ENCODE measurements around the gene TCEA2. TPM values are rescaled to one million over a fixed set of nuclear protein-coding genes. Genes with fewer than 3 reads are reported as not detected.

TCEA2 gene
- total RNA-seq, 3 donors from 2014 or later = 10.5 to 17.3 (median 11.5) TPM

GRCh38 chr20:64103871-64104666 is 41.1 kb downstream of the TCEA2 start:
- ATAC-seq = no peak
- Mint-ChIP-seq H3K36me3 (ENCODE audit: insufficient read depth) (no peaks in the 10 kb centered on the region), H3K4me3 (no peak overlapping the region), H3K4me1 (ENCODE audit: low read depth) (peaks cover 22% of the 10 kb centered on the region), H3K27me3 (ENCODE audit: low read depth) (peaks cover 23% of the 10 kb centered on the region), H3K9me3 (no peaks in the 10 kb centered on the region)
- DNase-seq = peak; percentile 3

DNA sequence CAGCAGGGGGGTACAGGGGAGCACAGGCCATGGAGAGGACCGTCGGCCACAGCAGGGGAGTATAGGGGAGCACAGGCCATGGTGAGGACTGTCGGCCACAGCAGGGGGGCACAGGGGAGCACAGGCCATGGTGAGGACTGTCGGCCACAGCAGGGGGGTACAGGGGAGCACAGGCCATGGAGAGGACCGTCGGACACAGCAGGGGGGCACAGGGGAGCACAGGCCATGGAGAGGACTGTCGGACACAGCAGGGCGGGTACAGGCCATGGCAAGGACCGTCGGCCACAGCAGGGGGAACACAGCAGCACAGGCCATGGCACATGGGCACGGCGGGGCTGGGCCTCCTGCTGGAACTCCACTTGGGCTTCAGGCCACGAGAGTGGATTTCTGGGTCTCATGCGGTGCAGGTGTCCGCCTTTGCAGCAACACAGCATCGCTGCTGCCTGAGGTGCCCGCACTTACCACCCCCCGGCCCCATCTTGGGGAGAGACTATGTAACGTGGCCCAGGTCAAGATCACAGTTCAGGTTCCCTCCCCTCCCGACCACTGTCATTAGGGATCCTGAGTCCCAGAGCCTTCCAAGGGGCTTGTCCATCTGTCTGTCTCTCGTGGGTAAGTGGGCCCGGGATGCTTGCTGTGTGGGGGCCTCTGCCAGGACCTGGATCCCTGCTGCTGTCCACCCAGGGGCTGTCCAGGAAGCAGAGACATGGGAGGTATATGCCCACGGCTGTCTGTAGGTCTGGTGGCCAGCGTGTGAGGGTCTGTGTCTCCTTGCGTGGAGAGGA is 41.9 kb downstream of the TCEA2 start:
- Mint-ChIP-seq H3K27me3 (ENCODE audit: low read depth) (peaks cover 23% of the 10 kb centered on the region), H3K9me3 (no peaks in the 10 kb centered on the region), H3K4me3 (no peak overlapping the region), H3K36me3 (ENCODE audit: insufficient read depth) (no peaks in the 10 kb centered on the region), H3K4me1 (ENCODE audit: low read depth) (peaks cover 22% of the 10 kb centered on the region)
- ATAC-seq (no peak), DNase-seq (peak; percentile 3)

- H3K27me3 Mint-ChIP-seq (ENCODE audit: low read depth) = peaks cover 22% of the 10 kb centered on the region
- DNase-seq (peak; percentile 1), ATAC-seq (no peak)
These were observed 42.9 kb downstream of the TCEA2 start for GRCh38 chr20:64105846-64106434.

GRCh38 chr20:64106435-64106961 is 43.5 kb downstream of the TCEA2 start:
- Mint-ChIP-seq H3K9me3 (no peaks in the 10 kb centered on the region), H3K36me3 (ENCODE audit: insufficient read depth) (no peaks in the 10 kb centered on the region), H3K4me3 (no peak overlapping the region), H3K27me3 (ENCODE audit: low read depth) (peaks cover 16% of the 10 kb centered on the region), H3K4me1 (ENCODE audit: low read depth) (peaks cover 11% of the 10 kb centered on the region)
- peak; percentile 2 for DNase-seq
- no peak for ATAC-seq

More at GRCh38 chr20:64105846-64106434, 42.9 kb downstream of the TCEA2 start:
- H3K36me3 Mint-ChIP-seq (ENCODE audit: insufficient read depth) = no peaks in the 10 kb centered on the region
- H3K4me1 Mint-ChIP-seq (ENCODE audit: low read depth) = peaks cover 15% of the 10 kb centered on the region
- H3K4me3 Mint-ChIP-seq = no peak overlapping the region
- no peaks in the 10 kb centered on the region for H3K9me3 Mint-ChIP-seq

DNA sequence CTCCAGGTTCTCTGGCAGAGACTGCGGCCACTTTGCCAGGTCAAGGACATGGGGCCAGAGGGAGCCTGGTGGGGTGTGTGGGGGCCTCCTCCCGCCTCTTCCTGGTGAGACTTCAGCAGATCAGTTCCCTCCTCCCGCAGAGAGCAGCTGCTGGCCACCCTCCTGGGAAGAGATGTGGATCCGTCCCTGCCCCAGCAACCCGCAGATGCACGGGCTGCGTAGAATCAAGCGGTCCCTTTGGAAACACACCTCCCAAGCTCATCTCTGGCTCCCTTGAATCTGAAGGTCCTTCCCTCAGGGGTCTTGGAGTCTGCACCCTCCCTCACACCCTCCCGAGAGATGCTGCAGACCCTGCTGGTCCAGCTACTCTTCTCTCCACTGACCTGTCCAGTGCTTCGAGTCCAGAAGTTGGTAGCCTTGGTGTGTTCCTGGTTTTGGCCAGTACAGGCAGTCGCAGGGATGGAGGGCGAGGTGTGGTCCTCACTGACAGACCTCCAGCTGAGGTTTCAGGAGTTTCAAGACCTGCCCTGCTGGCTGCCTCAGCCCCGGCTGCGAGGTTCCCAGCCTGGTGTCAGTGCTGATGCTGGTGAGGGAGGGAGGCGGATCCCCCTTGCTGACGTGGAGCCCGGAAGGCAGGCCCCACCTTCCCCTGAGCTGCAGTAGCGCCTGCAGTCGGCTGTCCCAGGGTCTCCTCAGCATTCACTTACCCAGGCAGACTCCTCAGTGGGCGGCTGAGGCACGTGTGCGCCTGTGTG is 44.2 kb downstream of the TCEA2 start, which contains the start of gene NPBWR2:
Gene NPBWR2 (minus strand): TSS at position 585 of the 755 bp plus-strand sequence. CDS start 734 bp downstream, outside the sequence.
- ATAC-seq (peak; percentile 54 to 69), DNase-seq (peak; percentile 16)
- H3K9me3 Mint-ChIP-seq = no peaks in the 10 kb centered on the region
- H3K27me3 Mint-ChIP-seq (ENCODE audit: low read depth) = peaks cover 15% of the 10 kb centered on the region
- H3K4me1 Mint-ChIP-seq (ENCODE audit: low read depth) = peaks cover 10% of the 10 kb centered on the region
- no peak within 1 kb of the TSS for H3K4me3 Mint-ChIP-seq
- no peaks in the 10 kb centered on the region for H3K36me3 Mint-ChIP-seq (ENCODE audit: insufficient read depth)

GRCh38 chr20:64107736-64108457 is 44.9 kb downstream of the TCEA2 start:
- H3K4me3 Mint-ChIP-seq = no peak overlapping the region
- H3K4me1 Mint-ChIP-seq (ENCODE audit: low read depth) = peaks cover 7% of the 10 kb centered on the region
- H3K27me3 Mint-ChIP-seq (ENCODE audit: low read depth) = peaks cover 12% of the 10 kb centered on the region
- H3K9me3 Mint-ChIP-seq = no peaks in the 10 kb centered on the region
- DNase-seq = peak; percentile 2
- no peak for ATAC-seq
- no peaks in the 10 kb centered on the region for H3K36me3 Mint-ChIP-seq (ENCODE audit: insufficient read depth)

DNA sequence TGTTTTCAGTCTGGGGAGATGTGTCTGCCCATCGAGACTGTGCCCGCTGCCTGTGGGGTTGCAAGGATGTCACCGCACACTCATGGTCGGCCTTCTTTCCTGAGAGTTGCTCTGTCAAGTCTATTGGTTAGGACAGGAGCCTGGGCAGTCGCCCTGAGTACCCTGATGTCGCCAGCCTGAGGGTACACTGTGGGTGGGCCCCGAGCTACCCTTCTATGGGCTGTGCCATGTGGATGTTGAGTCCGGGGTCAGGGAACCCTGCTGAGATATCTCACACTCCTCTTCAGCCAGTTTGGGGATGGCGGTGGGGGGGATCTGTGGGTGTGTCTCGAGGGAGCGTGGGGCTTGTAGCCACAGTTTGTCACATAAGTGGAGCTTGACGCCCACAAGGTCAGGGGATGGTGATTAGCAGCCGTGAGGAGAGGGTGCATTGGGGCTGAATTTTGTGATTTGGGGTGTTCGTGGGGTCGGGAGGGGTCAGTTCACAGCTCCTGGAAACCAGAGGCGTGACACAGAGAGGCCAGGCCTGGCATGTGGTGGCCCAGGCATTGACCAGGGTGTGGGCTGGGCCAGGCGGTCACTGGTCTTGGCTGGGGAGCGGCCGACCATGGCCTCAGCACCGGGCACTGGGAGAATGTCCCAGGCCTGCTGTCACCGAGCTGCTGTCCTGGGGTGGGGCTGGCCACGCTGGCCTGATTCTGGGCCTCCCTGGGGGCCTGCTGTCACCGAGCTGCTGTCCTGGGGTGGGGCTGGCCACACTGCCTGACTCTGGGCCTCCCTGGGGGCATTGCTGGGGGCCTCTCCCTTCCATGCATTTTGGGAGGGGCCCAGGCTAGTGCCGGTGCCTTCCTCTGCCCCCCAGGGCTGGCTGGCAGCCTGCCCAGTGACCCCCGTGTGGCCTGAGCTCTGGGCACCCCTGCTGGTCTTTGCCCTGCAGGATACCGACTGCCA is 46.0 kb downstream of the TCEA2 start:
- Mint-ChIP-seq H3K36me3 (ENCODE audit: insufficient read depth) (no peaks in the 10 kb centered on the region), H3K27me3 (ENCODE audit: low read depth) (peaks cover 4% of the 10 kb centered on the region), H3K4me1 (ENCODE audit: low read depth) (peaks cover 7% of the 10 kb centered on the region), H3K9me3 (no peaks in the 10 kb centered on the region), H3K4me3 (no peak overlapping the region)
- DNase-seq (peak; percentile 3), ATAC-seq (no peak)

- Mint-ChIP-seq H3K4me1 (ENCODE audit: low read depth) (peaks cover 7% of the 10 kb centered on the region), H3K9me3 (no peaks in the 10 kb centered on the region)
These were observed 46.9 kb downstream of the TCEA2 start for GRCh38 chr20:64109831-64110391.

DNA sequence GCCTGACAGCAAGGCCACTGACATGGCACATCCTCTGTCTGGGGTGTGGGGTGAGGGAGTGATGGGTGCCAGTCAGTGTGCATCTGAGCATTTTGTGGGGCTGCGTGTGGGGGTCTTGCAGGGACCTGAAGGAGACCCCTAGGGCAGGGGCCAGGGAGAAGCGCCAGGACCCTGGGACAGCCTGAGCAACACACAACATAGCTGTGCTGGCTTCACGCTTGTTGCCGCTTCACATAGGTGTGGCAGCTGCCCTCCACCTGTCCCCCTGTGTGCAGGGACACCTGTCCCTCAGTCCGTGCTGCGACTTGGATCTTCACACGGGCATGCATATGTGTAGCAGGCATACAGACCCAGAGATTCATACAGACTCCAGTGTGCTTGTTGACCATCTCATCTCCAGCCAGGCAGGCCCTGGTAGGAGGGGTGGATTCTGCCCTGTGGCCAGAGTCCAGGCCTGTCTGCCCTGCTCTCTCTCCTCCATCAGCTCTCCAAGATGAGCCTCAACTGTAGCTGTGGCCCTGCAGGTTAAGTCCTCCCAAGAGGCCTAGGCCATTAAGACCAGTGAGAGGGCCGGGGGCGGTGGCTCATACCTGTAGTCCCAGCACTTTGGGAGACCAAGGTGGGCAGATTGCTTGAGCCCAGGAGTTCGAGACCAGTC is 47.5 kb downstream of the TCEA2 start:
- no peak for ATAC-seq
- Mint-ChIP-seq H3K4me1 (ENCODE audit: low read depth) (peaks cover 7% of the 10 kb centered on the region), H3K27me3 (ENCODE audit: low read depth) (peaks cover 4% of the 10 kb centered on the region), H3K4me3 (no peak overlapping the region), H3K9me3 (no peaks in the 10 kb centered on the region), H3K36me3 (ENCODE audit: insufficient read depth) (no peaks in the 10 kb centered on the region)
- DNase-seq = peak; percentile 1

More at GRCh38 chr20:64109831-64110391, 46.9 kb downstream of the TCEA2 start:
- Mint-ChIP-seq H3K36me3 (ENCODE audit: insufficient read depth) (no peaks in the 10 kb centered on the region), H3K27me3 (ENCODE audit: low read depth) (peaks cover 4% of the 10 kb centered on the region), H3K4me3 (no peak overlapping the region)
- ATAC-seq (no peak), DNase-seq (peak; percentile 2)

DNA sequence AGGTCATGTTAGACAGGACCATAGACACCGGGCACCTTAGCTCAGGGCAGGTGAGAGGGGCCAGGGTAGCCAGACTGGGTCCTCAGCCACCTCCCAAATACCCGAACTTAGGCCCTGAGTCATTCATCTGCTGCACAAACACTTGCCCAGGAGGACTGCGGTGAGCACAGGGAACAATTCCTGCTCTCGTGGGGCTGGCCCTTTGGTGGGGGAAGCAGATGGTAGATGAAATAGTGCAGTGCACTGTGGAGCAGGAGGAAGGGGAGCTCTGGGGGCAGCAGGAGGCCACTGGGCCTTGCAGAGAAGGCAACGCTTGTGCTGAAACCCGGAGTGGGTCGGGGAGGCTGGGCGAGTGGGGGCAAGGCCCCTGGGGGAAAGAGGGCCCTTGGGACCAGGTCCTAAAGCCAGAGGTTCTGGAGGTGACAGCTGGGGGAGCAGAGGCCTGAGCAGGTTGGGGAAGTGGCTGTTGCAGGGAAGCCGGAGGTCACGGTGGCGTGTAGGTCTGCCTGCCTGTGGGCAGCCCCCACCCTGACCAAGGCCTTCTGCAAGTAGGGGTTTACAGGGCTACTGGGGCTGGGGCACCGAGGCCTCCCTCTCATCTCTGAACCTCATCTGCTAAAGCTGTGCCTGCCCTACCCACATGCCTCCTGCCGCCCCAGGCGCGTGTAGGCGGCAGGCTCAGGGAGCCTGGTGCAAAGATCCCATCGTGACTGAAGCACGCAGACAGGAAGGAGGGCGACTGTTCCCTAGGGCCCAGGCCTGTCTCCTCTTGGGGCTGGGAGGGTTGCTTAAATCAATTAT is 49.0 kb downstream of the TCEA2 start:
- Mint-ChIP-seq H3K36me3 (ENCODE audit: insufficient read depth) (no peaks in the 10 kb centered on the region), H3K4me3 (no peak overlapping the region), H3K9me3 (no peaks in the 10 kb centered on the region), H3K27me3 (ENCODE audit: low read depth) (peaks cover 2% of the 10 kb centered on the region), H3K4me1 (ENCODE audit: low read depth) (peaks cover 7% of the 10 kb centered on the region)
- no peak for ATAC-seq
- DNase-seq = no peak

DNA sequence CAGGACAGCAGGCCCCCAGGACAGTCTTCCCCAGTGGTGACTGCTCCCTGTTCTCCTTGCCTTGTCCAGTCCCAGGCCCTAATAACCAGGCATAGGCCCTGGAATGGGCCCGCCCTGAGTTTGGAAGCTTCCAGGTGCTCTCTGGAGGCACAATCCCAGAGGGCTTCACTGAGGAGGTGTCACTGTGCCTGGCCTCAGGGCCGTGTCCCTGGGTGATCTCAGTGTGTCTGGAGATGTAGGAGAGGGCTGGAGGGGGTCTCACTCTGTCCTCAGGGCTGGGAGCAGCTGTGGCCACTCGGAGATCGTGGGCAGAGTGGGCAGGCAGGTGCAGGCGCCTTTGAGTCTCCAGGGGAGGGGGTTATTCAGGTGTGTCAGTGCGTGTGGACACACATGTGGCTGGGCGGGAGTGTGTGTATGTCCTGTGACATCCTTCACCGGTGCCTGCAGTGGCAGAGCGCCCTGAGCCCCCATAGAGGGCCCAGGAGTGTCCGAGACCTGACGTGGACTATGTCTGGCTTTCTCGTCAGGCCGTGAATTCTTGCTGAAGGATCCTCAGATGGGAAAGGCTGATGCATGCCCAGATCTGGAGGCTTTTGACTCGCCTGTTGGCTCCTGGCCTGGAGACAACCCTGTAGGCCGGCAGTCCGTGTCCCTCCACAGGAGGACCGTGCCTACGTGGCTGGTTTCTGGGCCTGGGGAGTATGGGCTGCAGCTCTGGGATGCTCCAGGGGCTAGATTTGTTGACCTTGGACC is 49.9 kb downstream of the TCEA2 start:
- Mint-ChIP-seq H3K27me3 (ENCODE audit: low read depth) (peaks cover under 1% of the 10 kb centered on the region), H3K4me1 (ENCODE audit: low read depth) (peaks cover 4% of the 10 kb centered on the region), H3K4me3 (no peak overlapping the region), H3K9me3 (no peaks in the 10 kb centered on the region), H3K36me3 (ENCODE audit: insufficient read depth) (no peaks in the 10 kb centered on the region)
- no peak for DNase-seq
- ATAC-seq = no peak

Data from activated T-cell treated with anti-CD3 and anti-CD28 coated beads, Interleukin-2, amount 50 U/mL, for 4 hours (primary cell).